ENCODE results near the gene FBXO40. TPM values are rescaled to one million over a fixed set of nuclear protein-coding genes. Genes with fewer than 3 reads are reported as not detected.

The FBXO40 gene
- polyA plus RNA-seq, 2 of the 4 experiments (the other 2 are of a cell fraction): not detected

- CTCF ChIA-PET: no interaction called here
- Histone ChIP-seq H3K27ac (no peak overlapping the region), H3K4me1 (no peaks in the 10 kb centered on the region), H3K4me3 (no peak overlapping the region), H3K4me2 (no peak overlapping the region), H3K9me3 (no peaks in the 10 kb centered on the region)
- no peak for FAIRE-seq
- DNase-seq (ENCODE audit: low read depth in 1 of 2, low spot score in 1 of 2): no peak
- POLR2A ChIA-PET: no interaction called here
- no peak for TF ChIP-seq CTCF (IDR thresholded peaks at IDR 0.05)
- no peak for TF ChIP-seq HDAC2 (IDR thresholded peaks at IDR 0.05)
- TF ChIP-seq MAFK (IDR thresholded peaks at IDR 0.05; ENCODE audit: partially characterized antibody): no peak
- TF ChIP-seq JUN (IDR thresholded peaks at IDR 0.05): no peak
- no peak for TF ChIP-seq NFE2L2 (conservative IDR thresholded peaks at IDR 0.05; ENCODE audit: low read length)
- no peak for TF ChIP-seq BHLHE40 (IDR thresholded peaks at IDR 0.05; ENCODE audit: low read depth, low read length)
- TF ChIP-seq FOSL2 (IDR thresholded peaks at IDR 0.05): no peak
- TF ChIP-seq FOSL2 (CRISPR knock-in tag; IDR thresholded peaks at IDR 0.05): no peak
- TF ChIP-seq TP53 (CRISPR knock-in tag; IDR thresholded peaks at IDR 0.05): no peak
- no peak for TF ChIP-seq POLR2AphosphoS2 (conservative IDR thresholded peaks at IDR 0.05; ENCODE audit: low read length)
- TF ChIP-seq ZNF302 (CRISPR knock-in tag; IDR thresholded peaks at IDR 0.05): no peak
- TF ChIP-seq HOXB13 (CRISPR knock-in tag; IDR thresholded peaks at IDR 0.05; ENCODE audit: low read depth): no peak
- TF ChIP-seq KDM5A (IDR thresholded peaks at IDR 0.05): no peak
- 64% methylated on average over 14 of the region's 14 CpGs for WGBS (ENCODE audit: missing lambda C conversion rate)
- no peak for ATAC-seq
Measured at GRCh38 chr3:121624147-121624899, 31.1 kb downstream of the FBXO40 start.

GRCh38 chr3:121626495-121626894 lies 33.3 kb downstream of the FBXO40 start:
- no peak for FAIRE-seq
- ChIA-PET CTCF (no interaction called here), POLR2A (no interaction called here)
- ATAC-seq: no peak
- Histone ChIP-seq H3K27ac (no peak overlapping the region), H3K9me3 (no peaks in the 10 kb centered on the region), H3K4me2 (no peak overlapping the region), H3K4me3 (no peak overlapping the region), H3K4me1 (no peaks in the 10 kb centered on the region)
- TF ChIP-seq HDAC2 (IDR thresholded peaks at IDR 0.05) (no peak), ZFP36 (IDR thresholded peaks at IDR 0.05; ENCODE audit: borderline replicate concordance, partially characterized antibody) (no peak), KDM1A (IDR thresholded peaks at IDR 0.05; ENCODE audit: low read depth) (no peak), ZSCAN20 (CRISPR knock-in tag; IDR thresholded peaks at IDR 0.05) (no peak), ELK1 (IDR thresholded peaks at IDR 0.05; ENCODE audit: low read depth, low read length) (no peak), ESRRA (IDR thresholded peaks at IDR 0.05; ENCODE audit: borderline replicate concordance, low read length) (no peak), TP53 (CRISPR knock-in tag; IDR thresholded peaks at IDR 0.05) (no peak), MAZ (IDR thresholded peaks at IDR 0.05; ENCODE audit: borderline replicate concordance, low read depth, low read length) (no peak), BCL3 (IDR thresholded peaks at IDR 0.05) (no peak), RARB (CRISPR knock-in tag; IDR thresholded peaks at IDR 0.05) (no peak), USF2 (IDR thresholded peaks at IDR 0.05) (no peak), SMC3 (IDR thresholded peaks at IDR 0.05) (no peak), MAX (IDR thresholded peaks at IDR 0.05) (no peak), ZC3H11A (IDR thresholded peaks at IDR 0.05) (no peak), CHD2 (IDR thresholded peaks at IDR 0.05; ENCODE audit: low read length, partially characterized antibody) (no peak)
- no peak for DNase-seq (ENCODE audit: low read depth in 1 of 2, low spot score in 1 of 2)
- 57% methylated on average over 4 of the region's 4 CpGs for WGBS (ENCODE audit: missing lambda C conversion rate)

Measured in A549 (cell line).